Measurements from ENCODE around the gene PAXX. TPM values are rescaled to one million over a fixed set of nuclear protein-coding genes. Genes with fewer than 3 reads are reported as not detected.

PAXX gene
- total and polyA plus RNA-seq, 2 experiments from 2014 or later: 102 to 130 TPM

- peak; percentile 96 to 97 for DNase-seq (ENCODE audit: low read depth in 1 of 2, low spot score in 1 of 2)
- H3K27ac ChIP-seq: peak within 1 kb of the TSS; percentile 85
- TF ChIP-seq, protein P1, sequence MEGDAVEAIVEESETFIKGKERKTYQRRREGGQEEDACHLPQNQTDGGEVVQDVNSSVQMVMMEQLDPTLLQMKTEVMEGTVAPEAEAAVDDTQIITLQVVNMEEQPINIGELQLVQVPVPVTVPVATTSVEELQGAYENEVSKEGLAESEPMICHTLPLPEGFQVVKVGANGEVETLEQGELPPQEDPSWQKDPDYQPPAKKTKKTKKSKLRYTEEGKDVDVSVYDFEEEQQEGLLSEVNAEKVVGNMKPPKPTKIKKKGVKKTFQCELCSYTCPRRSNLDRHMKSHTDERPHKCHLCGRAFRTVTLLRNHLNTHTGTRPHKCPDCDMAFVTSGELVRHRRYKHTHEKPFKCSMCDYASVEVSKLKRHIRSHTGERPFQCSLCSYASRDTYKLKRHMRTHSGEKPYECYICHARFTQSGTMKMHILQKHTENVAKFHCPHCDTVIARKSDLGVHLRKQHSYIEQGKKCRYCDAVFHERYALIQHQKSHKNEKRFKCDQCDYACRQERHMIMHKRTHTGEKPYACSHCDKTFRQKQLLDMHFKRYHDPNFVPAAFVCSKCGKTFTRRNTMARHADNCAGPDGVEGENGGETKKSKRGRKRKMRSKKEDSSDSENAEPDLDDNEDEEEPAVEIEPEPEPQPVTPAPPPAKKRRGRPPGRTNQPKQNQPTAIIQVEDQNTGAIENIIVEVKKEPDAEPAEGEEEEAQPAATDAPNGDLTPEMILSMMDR (IDR thresholded peaks at IDR 0.05; ENCODE audit: low read depth, low read length): peak; percentile 90
- H3K4me3 ChIP-seq: peak within 1 kb of the TSS; percentile 77
- no peaks in the 10 kb centered on the region for H3K27me3 ChIP-seq
- H3K9me3 ChIP-seq (ENCODE audit: low read depth): no peaks in the 10 kb centered on the region
- H3K4me1 ChIP-seq (ENCODE audit: low read depth): peaks cover 7% of the 10 kb centered on the region
- H3K36me3 ChIP-seq: peaks cover 26% of the 10 kb centered on the region
These were observed 47.5 kb upstream of the PAXX start, which contains the start of the genes C8G and FBXW5 for GRCh38 chr9:136944519-136945332. TSS of gene C8G (plus strand) at chr9:136945243. CDS start at chr9:136945321, 78 bp downstream. TSS of gene FBXW5 (minus strand) at chr9:136944738. CDS start at chr9:136944083, 655 bp downstream.

DNA sequence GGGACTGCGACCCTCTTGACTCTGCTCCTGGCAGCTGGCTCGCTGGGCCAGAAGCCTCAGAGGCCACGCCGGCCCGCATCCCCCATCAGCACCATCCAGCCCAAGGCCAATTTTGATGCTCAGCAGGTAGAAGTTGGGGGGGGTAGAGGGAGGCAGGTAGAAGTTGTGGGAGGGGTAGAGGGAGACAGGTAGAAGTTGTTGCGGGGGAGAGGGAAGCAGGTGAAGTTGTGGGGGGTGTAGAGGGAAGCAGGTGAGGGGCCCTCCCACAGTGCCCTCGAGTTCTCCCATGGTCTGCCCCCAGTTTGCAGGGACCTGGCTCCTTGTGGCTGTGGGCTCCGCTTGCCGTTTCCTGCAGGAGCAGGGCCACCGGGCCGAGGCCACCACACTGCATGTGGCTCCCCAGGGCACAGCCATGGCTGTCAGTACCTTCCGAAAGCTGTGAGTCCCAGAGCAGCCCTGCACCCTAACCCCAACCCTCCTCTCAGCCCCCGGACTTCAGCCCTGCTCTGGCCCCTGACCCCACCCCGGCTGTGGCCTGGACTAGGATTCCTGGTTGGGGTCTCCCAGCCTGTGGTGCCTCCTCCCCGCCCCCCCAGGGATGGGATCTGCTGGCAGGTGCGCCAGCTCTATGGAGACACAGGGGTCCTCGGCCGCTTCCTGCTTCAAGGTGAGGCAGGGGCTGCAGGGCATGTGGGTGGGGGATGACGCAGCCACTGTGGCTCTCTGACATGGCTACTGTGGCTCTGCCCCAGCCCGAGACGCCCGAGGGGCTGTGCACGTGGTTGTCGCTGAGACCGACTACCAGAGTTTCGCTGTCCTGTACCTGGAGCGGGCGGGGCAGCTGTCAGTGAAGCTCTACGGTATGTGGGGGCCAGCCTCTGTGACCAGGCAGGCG, 46.6 kb upstream of the PAXX start:
- Histone ChIP-seq H3K9me3 (ENCODE audit: low read depth) (no peaks in the 10 kb centered on the region), H3K4me1 (ENCODE audit: low read depth) (peaks cover 12% of the 10 kb centered on the region), H3K27ac (no peak overlapping the region), H3K27me3 (no peaks in the 10 kb centered on the region), H3K4me3 (no peak overlapping the region), H3K36me3 (peaks cover 18% of the 10 kb centered on the region)
- no peak for DNase-seq (ENCODE audit: low read depth in 1 of 2, low spot score in 1 of 2)
- TF ChIP-seq, protein P1 (IDR thresholded peaks at IDR 0.05; ENCODE audit: low read depth, low read length): no peak

DNA sequence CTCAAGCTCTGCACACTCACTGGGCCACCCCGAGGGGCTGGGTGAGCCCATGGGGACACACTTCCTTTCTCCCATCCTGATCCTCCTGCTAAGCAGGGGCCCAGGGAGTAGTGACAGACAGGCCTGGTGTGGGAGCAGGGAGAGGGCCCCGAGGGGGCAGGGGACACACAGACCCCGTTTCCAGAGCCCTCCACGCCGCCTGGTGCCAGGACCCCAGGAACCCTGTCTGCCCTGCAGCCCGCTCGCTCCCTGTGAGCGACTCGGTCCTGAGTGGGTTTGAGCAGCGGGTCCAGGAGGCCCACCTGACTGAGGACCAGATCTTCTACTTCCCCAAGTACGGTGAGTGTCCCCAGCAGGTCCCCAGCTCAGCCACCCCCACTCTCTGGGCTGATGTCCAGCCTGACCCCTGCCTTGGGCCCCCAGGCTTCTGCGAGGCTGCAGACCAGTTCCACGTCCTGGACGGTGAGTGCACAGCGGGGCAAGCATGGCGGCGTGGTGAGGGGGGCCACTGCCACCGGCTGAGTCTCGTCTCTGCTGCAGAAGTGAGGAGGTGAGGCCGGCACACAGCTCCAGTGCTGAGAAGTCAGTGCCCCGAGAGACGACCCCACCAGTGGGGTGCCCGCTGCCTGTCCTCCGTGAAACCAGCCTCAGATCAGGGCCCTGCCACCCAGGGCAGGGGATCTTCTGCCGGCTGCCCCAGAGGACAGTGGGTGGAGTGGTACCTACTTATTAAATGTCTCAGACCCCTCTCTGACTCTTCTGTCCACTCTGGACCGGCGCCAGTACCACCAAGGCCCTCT, 45.8 kb upstream of the PAXX start:
- no peaks in the 10 kb centered on the region for H3K27me3 ChIP-seq
- H3K36me3 ChIP-seq: peaks cover 10% of the 10 kb centered on the region
- no peaks in the 10 kb centered on the region for H3K9me3 ChIP-seq (ENCODE audit: low read depth)
- no peak overlapping the region for H3K4me3 ChIP-seq
- H3K27ac ChIP-seq: no peak overlapping the region
- DNase-seq (ENCODE audit: low read depth in 1 of 2, low spot score in 1 of 2): no peak
- peaks cover 17% of the 10 kb centered on the region for H3K4me1 ChIP-seq (ENCODE audit: low read depth)
- TF ChIP-seq, protein P1 (IDR thresholded peaks at IDR 0.05; ENCODE audit: low read depth, low read length): no peak

DNA sequence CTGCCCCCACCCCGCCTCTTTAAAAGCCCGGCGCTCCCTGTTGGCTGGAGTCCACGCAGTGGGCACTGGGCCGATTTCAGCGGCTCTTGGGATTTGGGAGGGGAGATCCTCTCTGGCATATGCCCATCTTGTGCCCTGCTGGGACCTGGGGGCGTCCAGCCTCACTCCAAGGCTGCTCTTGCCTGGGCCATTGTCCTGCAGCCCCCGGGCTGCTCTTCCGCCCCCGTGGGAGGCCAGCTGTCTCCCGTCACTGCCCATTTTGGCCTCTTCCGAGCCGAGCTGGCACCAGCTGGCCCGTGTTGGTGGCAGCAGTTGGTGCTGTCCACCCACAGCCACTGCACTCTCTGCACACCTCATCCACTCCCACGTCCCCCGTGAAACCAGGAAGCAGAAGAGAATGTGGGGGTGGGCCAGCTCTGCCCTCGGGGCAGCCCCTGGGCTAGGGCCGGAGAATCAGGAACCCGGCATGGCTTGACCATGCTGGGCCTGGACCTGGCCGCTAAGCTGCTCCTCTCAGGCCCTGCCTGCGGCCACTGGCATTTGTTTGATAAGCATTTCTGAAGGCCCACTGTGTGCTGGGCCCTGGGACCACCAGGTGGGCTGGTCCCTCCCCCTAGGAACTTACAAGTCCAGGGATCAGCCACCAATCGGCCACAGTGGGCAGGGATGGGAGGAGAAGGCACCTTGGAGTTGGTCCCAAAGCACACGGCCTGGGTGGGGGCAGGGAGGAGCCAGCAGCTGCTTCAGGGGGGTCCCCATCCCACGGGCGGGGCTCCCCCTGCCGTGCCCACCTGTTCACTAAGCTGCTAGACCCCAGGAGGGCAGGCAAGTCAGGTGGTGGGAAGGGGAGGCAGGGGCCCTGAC, 45.0 kb upstream of the PAXX start:
- Histone ChIP-seq H3K27me3 (no peaks in the 10 kb centered on the region), H3K36me3 (peaks cover 2% of the 10 kb centered on the region), H3K4me3 (no peak overlapping the region), H3K4me1 (ENCODE audit: low read depth) (peaks cover 17% of the 10 kb centered on the region), H3K27ac (no peak overlapping the region), H3K9me3 (ENCODE audit: low read depth) (no peaks in the 10 kb centered on the region)
- TF ChIP-seq, protein P1 (IDR thresholded peaks at IDR 0.05; ENCODE audit: low read depth, low read length): no peak
- no peak for DNase-seq (ENCODE audit: low read depth in 1 of 2, low spot score in 1 of 2)

Measured in cardiac muscle cell (in vitro differentiated cells and primary cell).